ENCODE data around the gene SMARCE1.

SMARCE1 gene

GRCh38 chr17:40647624-40648383, at the start of gene SMARCE1:
SMARCE1 (minus strand) TSS chr17:40647818; CDS start chr17:40645802, 2,016 bp downstream.
- DNase-seq (ENCODE audit: low read depth in 1 of 2, low spot score in 1 of 2), result peak; percentile 55 to 56

- DNase-seq (ENCODE audit: low read depth in 1 of 2, low spot score in 1 of 2), result no peak
Measured at GRCh38 chr17:40697297-40697696, 49.7 kb upstream of the SMARCE1 start.

- no peak for DNase-seq (ENCODE audit: low read depth in 1 of 2, low spot score in 1 of 2)
Measured at GRCh38 chr17:40696651-40697072, 49.0 kb upstream of the SMARCE1 start.

GRCh38 chr17:40695874-40696472, 48.4 kb upstream of the SMARCE1 start:
- DNase-seq (ENCODE audit: low read depth in 1 of 2, low spot score in 1 of 2), result no peak

- no peak for DNase-seq (ENCODE audit: low read depth in 1 of 2, low spot score in 1 of 2)
Measured at GRCh38 chr17:40694584-40694983, 47.0 kb upstream of the SMARCE1 start.

- no peak for DNase-seq (ENCODE audit: low read depth in 1 of 2, low spot score in 1 of 2)
Measured at GRCh38 chr17:40687106-40687505, 39.5 kb upstream of the SMARCE1 start.

GRCh38 chr17:40686192-40686591, 38.6 kb upstream of the SMARCE1 start:
- DNase-seq (ENCODE audit: low read depth in 1 of 2, low spot score in 1 of 2), result no peak

- no peak for DNase-seq (ENCODE audit: low read depth in 1 of 2, low spot score in 1 of 2)
Measured at GRCh38 chr17:40680998-40681397, 33.4 kb upstream of the SMARCE1 start.

- no peak for DNase-seq (ENCODE audit: low read depth in 1 of 2, low spot score in 1 of 2)
Measured at GRCh38 chr17:40679523-40679907, 31.9 kb upstream of the SMARCE1 start.

- no peak for DNase-seq (ENCODE audit: low read depth in 1 of 2, low spot score in 1 of 2)
Measured at GRCh38 chr17:40678902-40679522, 31.4 kb upstream of the SMARCE1 start.

GRCh38 chr17:40675905-40676304, 28.3 kb upstream of the SMARCE1 start:
- no peak for DNase-seq (ENCODE audit: low read depth in 1 of 2, low spot score in 1 of 2)

GRCh38 chr17:40672654-40673053, 25.0 kb upstream of the SMARCE1 start:
- DNase-seq (ENCODE audit: low read depth in 1 of 2, low spot score in 1 of 2), result no peak

GRCh38 chr17:40671282-40671681, 23.7 kb upstream of the SMARCE1 start:
- no peak for DNase-seq (ENCODE audit: low read depth in 1 of 2, low spot score in 1 of 2)

- DNase-seq (ENCODE audit: low read depth in 1 of 2, low spot score in 1 of 2), result no peak
Measured at GRCh38 chr17:40666331-40666730, 18.7 kb upstream of the SMARCE1 start.

GRCh38 chr17:40664582-40665333, 17.1 kb upstream of the SMARCE1 start, which contains the start of gene KRT222:
KRT222 (minus strand) TSS chr17:40665177; CDS start chr17:40665099, 78 bp downstream.
- no peak for DNase-seq (ENCODE audit: low read depth in 1 of 2, low spot score in 1 of 2)

- no peak for DNase-seq (ENCODE audit: low read depth in 1 of 2, low spot score in 1 of 2)
Measured at GRCh38 chr17:40663252-40663651, 15.6 kb upstream of the SMARCE1 start.

- no peak for DNase-seq (ENCODE audit: low read depth in 1 of 2, low spot score in 1 of 2)
Measured at GRCh38 chr17:40659911-40660310, 12.3 kb upstream of the SMARCE1 start.

GRCh38 chr17:40658396-40658795, 10.8 kb upstream of the SMARCE1 start:
- no peak for DNase-seq (ENCODE audit: low read depth in 1 of 2, low spot score in 1 of 2)

- DNase-seq (ENCODE audit: low read depth in 1 of 2, low spot score in 1 of 2), result no peak
Measured at GRCh38 chr17:40651939-40652338, 4.3 kb upstream of the SMARCE1 start.

GRCh38 chr17:40648384-40648968, 858 bp upstream of the SMARCE1 start:
- no peak for DNase-seq (ENCODE audit: low read depth in 1 of 2, low spot score in 1 of 2)

Measured in activated CD4-positive, alpha-beta T cell treated with anti-CD3 and anti-CD28 coated beads, Interleukin-2, amount 50 U/mL, for 24 hours (primary cell).